GM21423 (cell line): ENCODE data around the gene UBE2K.
"Not testable (repeated sequence)": the region's sequence is repeated elsewhere in the genome, so short reads cannot be mapped to it uniquely, and the experiment has no call there.

Source experiments
- ATAC-seq: cut with Tn5 transposase; IDR thresholded peaks from one replicate; pipeline ENCODE4 v1.9.1; 2021; ENCODE audit warnings: mild to moderate bottlenecking, moderate library complexity; ENCODE audit not compliant: unreplicated experiment

Gene UBE2K, protein sequence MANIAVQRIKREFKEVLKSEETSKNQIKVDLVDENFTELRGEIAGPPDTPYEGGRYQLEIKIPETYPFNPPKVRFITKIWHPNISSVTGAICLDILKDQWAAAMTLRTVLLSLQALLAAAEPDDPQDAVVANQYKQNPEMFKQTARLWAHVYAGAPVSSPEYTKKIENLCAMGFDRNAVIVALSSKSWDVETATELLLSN

DNA sequence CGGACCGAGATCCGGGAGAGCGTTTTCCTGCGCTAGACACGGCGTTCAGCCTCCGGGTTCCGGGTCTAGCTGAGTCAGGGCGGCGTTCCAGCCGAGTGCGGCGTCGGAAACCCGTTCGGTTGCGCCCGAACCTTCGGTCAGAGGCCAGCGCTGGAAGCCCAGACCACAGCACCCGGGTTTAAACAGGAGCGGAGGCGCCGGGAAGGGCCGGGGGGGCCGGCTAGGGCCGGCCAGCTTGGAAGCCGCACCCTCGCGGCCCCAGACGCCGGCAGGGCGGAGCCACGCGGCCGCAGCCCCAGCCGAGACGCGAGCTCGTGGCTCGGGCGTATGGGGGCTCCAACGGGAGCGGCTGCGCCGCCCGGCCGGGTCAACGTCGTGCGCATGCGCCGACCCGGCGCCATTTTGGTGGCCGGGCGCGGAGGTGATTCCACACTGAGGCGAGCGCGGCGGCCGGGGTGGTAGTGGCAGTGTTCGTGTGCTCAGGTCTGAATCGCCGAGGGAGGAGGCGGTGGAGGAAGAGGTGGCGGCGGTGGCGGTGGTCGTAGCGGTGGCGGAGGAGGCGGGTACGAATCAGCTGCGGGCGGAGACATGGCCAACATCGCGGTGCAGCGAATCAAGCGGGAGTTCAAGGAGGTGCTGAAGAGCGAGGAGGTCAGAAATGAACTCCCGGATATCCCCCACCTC, at the start of gene UBE2K:
TSS of gene UBE2K (plus strand) at position 397 of the 684 bp plus-strand sequence. CDS start at position 589, 192 bp downstream.
- peak; percentile 89 for ATAC-seq

DNA sequence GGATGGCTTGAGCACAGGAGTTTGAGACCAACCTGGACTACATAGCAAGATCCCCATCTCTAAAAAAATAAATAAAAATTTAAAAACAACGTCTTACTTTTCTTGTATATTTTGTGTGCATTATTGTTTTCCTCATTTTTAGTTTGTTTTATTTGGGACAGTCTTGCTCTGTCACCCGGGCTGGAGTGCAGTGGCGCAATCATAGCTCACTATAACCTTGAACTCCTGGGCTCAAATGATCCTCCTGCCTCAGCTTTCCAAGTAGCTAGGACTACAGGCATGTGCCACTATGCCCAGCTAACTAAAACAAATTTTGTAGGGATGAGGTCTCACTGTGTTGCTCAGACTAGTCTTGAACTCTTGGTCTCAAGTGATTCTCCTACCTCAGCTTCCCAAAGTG, 49.7 kb upstream of the UBE2K start:
- ATAC-seq, result no peak

DNA sequence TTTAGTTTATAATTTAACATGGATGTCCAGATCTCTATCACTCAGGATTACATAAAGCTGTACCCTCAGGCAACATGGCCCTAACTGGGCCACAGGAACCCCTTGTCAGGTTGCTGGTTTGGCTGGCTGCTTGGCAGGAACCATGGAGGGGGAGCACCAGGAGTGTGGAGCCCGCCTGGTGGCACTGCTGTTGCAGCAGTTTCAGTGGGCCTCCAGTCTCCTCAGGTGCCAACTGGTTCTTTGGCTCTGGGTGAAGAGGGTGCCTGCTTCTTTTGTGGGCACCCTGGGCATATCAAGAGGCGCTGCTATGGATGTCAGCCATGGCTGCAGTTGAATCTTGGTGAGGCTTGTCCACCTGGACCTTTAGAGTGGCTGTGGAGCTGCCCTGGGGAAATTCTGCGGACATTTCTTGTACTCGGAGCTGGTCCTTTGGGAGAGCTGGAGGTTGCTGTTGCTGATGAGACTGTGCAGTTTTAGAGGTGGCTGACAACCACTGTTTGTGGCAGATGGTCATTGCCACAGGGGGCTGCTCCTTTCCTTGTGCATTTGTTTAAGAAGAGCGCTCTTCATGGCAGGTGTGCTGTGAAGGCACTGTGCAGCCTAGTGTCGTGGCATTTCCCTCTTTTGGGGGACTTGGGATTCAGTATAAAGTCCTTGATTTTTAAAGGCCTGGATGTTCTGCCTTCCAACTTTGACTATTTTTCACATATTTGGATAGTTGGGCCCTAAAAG, 48.9 kb upstream of the UBE2K start:
- ATAC-seq, result no peak

DNA sequence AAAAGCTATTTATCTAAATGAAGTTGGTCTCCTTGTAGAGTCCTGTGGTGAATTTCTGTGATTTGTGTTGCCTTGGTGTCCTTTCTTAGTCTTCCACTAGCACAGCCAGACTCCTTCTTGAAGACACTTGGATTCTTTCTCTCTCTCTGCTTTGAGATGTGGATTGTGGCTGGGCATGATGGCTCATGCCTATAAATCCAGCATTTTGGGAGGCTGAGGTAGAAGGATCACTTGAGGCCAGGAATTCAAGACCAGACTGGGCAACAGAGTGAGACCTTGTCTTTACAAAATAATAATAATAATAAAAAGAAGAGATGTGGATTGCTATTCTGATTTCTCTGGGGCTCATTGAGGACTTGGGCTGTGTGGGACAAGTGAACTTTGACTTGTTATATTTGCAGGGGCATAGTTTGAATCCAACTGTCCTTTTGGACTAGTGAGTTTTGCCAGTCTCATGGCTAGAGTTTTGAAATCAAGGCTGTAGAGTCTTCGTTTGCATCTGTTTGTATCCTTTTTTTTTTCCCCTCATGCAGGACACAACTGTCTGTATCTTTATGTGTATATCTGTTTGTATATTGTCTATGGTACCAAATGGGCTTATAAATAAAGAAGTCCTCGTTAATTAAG, 48.2 kb upstream of the UBE2K start:
- ATAC-seq, result no peak

DNA sequence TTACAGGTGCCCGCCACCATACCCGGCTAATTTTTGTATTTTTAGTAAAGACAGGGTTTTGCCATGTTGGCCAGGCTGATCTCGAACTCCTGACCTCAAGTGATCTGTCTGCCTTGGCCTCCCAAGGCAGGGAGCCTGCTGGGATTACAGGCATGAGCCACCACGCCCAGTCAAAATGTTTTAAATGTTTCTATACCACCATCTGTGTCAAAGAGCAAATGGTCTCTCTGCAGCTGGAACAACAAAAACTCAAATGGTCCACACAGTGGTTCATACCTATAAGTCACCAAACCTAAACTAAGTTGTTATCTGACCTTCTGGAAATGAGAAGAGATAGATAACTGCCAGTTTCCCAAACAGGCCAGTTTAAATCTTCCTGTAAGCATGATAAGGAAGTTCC, 46.4 kb upstream of the UBE2K start:
- not testable (repeated sequence) for ATAC-seq

DNA sequence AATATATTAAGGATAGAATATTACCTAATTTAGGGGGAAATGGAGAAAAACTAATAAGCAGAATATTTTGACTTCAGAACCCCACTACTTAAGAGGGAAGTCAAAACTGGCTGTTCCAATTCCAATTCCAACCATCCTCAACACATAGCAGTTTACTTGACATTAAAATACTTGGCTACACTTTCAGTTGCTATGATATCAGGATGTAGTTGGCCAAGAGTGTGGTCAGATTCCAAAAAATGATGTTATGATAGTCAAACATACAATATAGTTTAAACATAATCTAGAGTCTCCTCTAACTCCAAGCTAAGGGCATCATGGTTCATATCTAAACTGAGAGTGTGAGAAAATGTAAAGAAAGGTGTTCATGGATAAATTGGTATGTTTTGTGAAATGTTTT, 42.7 kb upstream of the UBE2K start:
- no peak for ATAC-seq

DNA sequence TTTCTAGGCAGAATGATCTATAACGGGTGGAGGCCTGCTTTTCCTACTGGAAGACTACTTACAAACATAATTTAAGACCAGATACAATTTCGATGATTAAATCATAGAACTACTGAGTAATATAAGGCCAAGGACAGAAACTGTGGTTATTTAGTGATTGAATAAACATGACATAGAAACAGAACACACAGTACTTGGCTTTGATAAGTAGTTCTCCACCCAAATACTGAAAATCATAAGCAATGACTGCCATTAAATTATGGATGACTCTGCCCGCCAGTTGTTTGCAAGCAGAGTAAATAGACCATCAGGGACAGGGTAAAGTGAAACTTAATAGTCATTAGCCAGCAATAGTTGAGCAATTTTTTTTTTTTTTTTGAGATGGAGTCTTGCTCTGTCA, 42.1 kb upstream of the UBE2K start:
- no peak for ATAC-seq

DNA sequence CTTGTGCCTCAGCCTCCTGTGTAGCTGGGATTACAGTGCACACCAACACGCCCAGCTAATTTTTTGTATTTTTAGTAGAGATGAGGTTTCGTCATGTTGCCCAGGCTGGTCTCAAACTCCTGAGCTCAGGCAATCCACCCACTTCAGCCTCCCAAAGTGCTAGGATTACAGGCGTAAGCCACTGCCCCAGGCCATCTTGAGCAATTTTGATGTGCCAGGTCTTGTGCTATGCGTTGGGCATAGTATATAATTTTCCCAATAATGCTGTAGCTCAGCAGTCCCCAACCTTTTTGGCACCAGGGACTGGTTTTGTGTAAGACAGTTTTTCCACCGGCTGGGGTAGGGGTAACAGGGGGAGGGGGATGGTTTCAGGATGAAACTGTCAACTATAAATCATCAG, 41.3 kb upstream of the UBE2K start:
- not testable (repeated sequence) for ATAC-seq

DNA sequence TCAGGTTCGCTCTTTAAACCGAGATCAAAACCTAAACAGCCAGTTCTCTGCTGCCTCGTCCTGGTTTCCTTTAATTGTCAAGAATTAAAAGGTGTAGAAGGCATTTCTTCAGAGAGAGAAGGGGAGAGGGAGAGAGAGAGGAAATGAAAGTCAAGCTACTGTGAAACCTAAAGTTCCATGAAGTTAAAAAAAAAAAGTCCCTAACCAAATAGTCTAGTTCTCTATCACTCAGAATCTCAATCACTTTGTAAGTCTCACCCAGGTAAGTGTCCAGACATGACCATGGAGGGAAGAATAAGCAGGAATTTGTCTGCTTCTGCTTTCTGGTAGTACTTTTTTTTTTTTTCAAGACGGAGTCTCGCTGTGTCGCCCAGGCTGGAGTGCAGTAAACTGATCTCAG, 40.5 kb upstream of the UBE2K start:
- ATAC-seq, result peak; percentile 75

DNA sequence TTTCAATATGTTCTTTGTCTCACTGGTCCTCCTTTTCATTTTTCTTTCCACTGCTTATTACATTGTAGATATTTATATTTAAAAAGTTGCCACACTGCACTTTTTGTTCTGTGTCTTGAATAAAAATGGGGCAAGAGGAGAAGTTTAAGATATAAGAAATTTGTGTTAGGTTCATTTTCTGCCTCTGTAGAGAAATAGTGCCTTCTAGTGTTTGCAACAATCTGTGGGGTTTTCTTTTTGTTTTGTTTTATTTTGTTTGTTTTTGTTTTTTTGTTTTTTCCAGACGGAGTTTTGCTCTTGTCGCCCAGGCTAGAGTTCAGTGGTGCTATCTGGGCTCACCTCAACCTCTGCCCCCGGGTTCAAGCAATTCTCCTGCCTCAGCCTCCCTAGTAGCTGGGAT, 39.2 kb upstream of the UBE2K start:
- no peak for ATAC-seq

DNA sequence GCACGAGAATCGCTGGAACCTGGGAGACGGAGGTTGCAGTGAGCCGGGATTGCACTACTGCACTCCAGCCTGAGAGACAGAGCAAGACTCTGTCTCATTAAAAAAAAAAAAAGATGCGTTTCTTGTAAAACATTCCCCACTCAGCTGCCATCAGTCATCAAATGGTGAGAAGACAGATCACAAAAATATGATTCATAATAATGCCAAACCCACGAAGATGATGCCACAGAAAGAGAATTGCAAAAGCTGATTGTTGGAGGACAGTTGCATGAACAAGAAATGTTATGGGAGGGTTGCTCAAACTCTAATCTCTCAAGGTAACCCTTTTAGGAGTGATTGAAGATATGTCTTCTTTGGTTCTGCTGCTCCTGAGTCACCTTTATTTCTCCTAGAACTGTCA, 37.9 kb upstream of the UBE2K start:
- no peak for ATAC-seq

DNA sequence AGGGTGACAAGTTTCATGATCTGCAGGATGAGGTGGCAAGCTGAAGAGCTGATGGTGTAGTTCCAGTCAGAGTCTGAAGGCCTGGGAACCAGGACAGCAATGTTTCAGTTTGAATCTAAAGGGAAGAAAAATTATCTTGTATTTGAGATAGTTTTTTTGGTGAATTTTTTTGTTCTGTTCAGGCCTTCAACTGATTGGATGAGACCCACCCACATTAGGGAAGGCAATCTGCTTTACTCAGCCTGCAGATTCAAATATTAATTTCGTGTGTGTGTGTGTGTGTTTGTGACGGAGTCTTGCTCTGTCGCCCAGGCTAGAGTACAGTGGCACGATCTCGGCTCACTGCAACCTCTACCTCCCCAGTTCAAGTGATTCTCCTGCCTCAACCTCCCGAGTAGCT, 37.2 kb upstream of the UBE2K start:
- ATAC-seq, result no peak

DNA sequence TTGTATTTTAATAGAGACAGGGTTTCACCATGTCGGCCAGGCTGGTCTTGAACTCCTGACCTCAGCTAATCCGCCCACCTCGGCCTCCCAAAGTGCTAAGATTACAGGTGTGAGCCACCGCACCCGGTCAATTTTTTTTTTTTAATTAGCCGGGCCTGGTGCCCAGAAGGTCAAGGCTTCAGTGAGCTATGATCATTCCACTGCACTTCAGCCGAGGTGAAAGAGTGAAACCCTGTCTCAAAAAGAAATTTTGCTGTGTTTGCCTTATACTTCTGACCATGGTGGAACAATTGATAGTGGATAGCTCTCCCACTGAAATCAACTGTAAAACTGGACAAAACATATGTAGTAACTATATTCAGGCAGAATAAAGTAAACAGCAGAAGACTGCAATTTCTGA, 35.3 kb upstream of the UBE2K start:
- ATAC-seq, result no peak

DNA sequence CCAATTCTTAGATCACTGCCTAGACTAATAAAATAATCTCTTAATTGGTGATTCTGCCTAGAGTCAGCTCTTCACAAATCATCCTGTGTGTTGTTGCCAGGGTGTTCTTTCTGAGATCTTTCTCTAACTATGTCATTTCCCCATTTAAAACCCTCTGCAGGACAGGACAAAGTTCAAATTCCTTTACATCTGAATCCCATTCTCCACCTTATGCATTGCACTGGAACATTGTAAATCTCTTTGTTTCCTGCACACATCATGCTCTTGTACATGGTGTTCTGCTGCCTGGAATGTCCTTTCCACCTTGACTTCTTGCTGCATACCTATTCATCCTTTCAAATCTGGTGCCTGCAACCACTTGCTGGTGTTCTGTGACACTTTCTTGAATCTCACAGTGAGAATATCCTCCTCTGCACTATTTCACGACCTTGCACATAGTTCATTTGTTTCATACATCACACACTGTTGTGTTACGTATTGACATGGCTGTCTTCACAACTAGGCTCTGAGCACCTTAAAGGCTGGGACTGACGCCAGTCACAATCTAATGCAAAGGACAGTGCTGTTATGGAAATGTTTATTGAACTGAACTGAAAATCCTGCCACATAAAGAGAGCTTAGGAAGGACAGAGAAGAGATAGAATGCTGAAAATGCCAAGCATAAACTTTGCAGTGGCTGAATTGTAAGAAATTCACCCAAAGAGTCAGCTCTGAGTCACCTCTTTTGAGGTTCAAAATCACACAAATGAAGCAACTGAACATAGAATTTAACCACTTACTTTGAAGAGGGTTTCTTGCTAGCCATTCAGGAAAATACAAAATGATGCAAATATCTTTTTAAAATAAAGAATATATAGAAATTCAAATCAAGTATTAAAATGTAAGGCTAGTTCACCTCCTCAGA, 32.9 kb upstream of the UBE2K start:
- ATAC-seq, result no peak

DNA sequence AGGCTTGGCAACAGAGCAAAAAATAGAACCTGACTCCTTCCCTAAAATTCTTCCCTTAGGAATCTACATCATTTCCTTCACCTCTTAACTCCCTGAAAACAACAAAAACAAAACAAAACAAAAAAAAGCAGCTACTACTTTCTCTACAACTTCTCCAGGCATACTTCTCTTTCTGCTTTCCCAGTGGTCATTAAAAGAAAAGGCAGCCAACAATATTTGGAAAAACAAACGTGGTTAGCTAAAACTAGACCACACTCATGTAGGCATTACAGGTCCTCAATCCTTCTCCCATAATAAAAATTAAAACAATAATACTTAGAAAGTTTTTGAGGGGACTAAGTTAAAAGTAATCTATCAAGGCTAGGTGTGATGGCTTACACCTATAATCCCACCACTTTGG, 30.2 kb upstream of the UBE2K start:
- no peak for ATAC-seq

DNA sequence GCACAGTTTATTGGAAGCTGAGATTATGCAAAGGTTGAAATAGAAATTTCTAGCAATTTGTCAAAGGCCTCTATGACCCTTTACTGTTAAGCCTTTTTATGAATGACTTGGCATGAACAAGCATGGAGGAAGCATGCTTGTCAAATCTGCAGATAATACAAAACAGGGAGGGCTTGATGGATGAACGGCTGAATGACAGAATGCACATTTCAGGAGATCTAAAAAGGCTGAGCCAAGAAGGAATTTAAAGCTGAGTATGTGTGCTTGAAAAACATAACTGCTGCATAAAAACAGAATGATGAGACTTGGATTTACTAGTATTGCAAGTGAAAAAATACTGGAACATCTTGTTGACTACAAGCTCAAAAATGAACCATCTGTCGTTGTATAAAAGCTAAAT, 29.0 kb upstream of the UBE2K start:
- ATAC-seq, result no peak

DNA sequence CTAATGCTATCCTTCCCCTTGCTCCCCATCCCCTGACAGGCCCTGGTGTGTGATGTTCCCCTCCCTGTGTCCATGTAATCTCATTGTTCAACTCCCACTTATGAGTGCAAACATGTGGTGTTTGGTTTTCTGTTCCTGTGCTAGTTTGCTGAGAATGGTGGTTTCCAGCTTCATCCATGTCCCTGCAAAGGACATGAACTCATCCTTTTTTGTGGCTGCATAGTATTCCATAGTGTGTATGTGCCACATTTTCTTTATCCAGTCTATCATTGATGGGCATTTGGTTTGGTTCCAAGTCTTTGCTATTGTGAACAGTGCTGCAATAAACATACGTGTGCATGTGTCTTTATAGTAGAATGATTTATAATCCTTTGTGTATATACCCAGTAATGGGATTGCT, 27.6 kb upstream of the UBE2K start:
- ATAC-seq, result not testable (repeated sequence)

DNA sequence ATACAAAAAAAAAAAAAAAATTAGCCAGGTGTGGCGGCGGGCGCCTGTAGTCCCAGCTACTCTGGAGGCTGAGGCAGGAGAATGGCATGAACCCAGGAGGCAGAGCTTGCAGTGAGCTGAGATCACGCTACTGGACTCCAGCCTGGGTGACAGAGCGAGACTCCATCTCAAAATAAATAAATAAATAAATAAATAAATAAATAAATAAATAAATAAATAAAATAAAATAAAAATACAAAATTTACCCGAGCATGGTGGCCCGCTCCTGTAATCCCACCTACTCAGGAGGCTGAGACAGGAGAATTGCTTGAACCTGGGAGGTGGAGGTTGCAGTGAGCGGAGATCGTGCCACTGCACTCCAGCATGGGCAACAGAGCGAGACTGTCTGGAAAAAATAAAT, 22.3 kb upstream of the UBE2K start:
- ATAC-seq, result not testable (repeated sequence)

DNA sequence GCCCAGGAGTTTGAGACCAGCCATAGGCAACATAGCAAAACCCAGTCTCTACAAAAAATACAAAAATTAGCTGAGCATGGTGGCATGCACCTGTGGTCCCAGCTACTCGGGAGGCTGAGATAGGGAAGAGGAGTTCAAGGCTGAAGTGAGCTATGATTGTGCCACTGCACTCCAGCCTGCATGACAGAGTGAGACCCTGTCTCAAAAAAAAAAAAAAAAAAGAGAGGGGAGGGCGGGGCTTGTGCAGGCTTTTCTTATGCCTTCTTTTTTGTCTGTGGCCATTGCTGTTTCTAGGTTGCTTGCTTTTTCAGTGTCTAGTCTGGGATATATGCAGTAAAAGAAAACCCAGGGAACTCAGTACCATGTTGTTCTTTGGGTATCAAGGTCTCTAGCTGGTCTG, 16.9 kb upstream of the UBE2K start:
- not testable (repeated sequence) for ATAC-seq

DNA sequence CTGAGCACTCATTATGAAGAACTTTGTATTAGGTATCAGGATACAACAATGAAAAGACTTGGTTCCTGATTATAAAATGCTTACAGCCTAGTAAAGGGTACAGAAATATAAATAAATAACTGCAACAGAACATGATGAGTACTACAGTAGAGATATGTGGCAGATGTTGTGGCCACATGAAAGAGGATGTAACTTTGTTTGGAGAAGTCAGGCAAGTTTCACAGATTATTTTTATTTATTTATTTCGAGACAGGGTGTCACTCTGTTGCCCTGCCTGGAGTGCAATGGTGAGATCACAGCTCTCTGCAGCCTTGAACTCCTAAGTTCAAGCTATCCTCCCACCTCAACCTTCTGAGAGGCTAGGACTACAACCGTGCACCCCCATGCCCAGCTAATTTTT, 15.8 kb upstream of the UBE2K start:
- ATAC-seq, result peak; percentile 67

DNA sequence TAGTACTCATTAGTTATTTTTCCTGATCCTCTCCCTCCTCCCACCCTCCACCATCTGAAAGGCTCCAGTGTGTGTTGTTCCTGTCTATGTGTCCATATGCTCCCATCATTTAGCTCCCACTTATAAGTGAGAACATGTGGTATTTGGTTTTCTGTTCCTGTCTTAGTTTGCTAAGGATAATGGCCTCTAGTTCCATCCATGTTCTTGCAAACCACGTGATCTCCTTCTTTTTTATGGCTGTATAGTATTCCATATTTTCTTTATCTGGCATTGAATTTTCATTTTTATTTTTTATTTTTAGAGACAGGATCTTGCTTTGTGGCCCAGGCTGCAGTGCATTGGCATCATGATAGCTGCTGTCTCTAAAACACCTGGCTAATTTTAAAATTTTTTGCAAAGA, 11.9 kb upstream of the UBE2K start:
- no peak for ATAC-seq
